Measurements from ENCODE around the gene SOX14.

The SOX14 gene

DNA sequence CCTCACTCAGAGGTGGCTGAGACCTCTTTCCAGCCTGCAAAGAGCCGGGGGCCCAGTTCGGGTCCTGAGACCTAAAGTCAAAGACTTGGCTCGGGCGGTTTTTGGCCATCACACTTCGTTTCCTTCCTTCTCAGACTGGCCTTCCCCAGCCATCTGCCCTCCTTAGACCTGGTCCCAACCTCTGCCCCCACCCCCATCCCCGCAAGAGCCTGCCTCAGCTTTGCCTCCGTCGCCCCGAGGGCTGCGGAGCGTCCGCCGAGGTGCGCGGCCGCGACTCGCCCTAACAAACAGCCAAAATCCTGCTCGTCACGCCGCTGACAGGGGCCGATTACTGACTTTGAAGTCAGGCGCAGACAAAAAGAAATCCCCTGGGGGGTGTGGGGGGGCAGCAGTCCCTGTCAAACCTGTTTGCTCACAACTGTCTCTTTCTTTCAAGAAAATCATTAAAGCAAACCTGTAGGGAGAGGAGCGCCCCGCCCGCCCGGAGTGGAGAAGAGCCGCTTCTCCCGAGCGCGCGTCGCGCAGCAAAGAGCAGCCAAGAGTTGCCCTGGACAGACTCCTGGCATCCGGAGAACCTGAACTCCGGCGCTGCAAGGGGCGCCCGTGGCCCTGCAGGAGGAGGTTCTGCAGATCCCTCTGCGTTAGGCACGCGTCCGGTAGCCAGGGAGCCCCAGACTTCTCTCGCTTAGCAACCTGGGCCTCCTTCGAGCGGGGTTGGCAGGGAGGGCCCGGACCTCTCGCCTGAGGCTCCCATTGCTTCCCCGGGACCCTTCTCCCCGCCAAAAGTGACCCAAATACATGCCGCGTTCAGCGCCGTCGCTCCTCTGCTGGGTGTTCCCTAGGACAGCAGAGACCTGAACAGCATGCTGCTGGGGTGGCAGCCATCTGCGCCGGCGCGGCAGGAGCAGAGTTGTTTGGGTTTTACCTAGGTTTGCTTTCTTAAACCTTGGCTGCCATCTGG lies 4.5 kb downstream of the SOX14 start:
- Histone ChIP-seq H3K9ac (ENCODE audit: low read length) (no peak overlapping the region), H3F3A (ENCODE audit: insufficient read depth, low read length) (no peaks in the 10 kb centered on the region), H3K79me2 (ENCODE audit: insufficient read depth, low read length) (no peaks in the 10 kb centered on the region), H4K20me1 (ENCODE audit: insufficient read depth, low read length) (no peaks in the 10 kb centered on the region), H2AFZ (ENCODE audit: low read length) (no peak overlapping the region), H3K27ac (ENCODE audit: low read depth, low read length, poor library complexity, severe bottlenecking) (no peak overlapping the region), H3K4me2 (ENCODE audit: low read length) (no peak overlapping the region), H3K27me3 (ENCODE audit: insufficient read depth, low read length) (no peaks in the 10 kb centered on the region), H3K4me3 (ENCODE audit: low read depth, low read length, poor library complexity, severe bottlenecking) (no peak overlapping the region), H3K36me3 (ENCODE audit: insufficient read depth, low read length) (no peaks in the 10 kb centered on the region), H3K4me1 (ENCODE audit: insufficient read depth, low read length, severe bottlenecking) (no peaks in the 10 kb centered on the region), H3K9me3 (ENCODE audit: low read length) (no peaks in the 10 kb centered on the region), H3K9me2 (ENCODE audit: low read depth, low read length) (no peaks in the 10 kb centered on the region)
- TF ChIP-seq, protein P1, sequence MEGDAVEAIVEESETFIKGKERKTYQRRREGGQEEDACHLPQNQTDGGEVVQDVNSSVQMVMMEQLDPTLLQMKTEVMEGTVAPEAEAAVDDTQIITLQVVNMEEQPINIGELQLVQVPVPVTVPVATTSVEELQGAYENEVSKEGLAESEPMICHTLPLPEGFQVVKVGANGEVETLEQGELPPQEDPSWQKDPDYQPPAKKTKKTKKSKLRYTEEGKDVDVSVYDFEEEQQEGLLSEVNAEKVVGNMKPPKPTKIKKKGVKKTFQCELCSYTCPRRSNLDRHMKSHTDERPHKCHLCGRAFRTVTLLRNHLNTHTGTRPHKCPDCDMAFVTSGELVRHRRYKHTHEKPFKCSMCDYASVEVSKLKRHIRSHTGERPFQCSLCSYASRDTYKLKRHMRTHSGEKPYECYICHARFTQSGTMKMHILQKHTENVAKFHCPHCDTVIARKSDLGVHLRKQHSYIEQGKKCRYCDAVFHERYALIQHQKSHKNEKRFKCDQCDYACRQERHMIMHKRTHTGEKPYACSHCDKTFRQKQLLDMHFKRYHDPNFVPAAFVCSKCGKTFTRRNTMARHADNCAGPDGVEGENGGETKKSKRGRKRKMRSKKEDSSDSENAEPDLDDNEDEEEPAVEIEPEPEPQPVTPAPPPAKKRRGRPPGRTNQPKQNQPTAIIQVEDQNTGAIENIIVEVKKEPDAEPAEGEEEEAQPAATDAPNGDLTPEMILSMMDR (IDR thresholded peaks at IDR 0.05; ENCODE audit: low read length), result no peak
- TF ChIP-seq EZH2 (IDR thresholded peaks at IDR 0.05; ENCODE audit: borderline replicate concordance, low read length), result no peak

- no peaks in the 10 kb centered on the region for H3K27me3 ChIP-seq (ENCODE audit: insufficient read depth, low read length)
- H2AFZ ChIP-seq (ENCODE audit: low read length), result no peak overlapping the region
- no peak overlapping the region for H3K27ac ChIP-seq (ENCODE audit: low read depth, low read length, poor library complexity, severe bottlenecking)
- H3K79me2 ChIP-seq (ENCODE audit: insufficient read depth, low read length), result no peaks in the 10 kb centered on the region
- H3K4me1 ChIP-seq (ENCODE audit: insufficient read depth, low read length, severe bottlenecking), result no peaks in the 10 kb centered on the region
- TF ChIP-seq EZH2 (IDR thresholded peaks at IDR 0.05; ENCODE audit: borderline replicate concordance, low read length), result no peak
- TF ChIP-seq, protein P1 (IDR thresholded peaks at IDR 0.05; ENCODE audit: low read length), result no peak
- H3K4me3 ChIP-seq (ENCODE audit: low read depth, low read length, poor library complexity, severe bottlenecking), result no peak overlapping the region
- H3K9ac ChIP-seq (ENCODE audit: low read length), result no peak overlapping the region
- H4K20me1 ChIP-seq (ENCODE audit: insufficient read depth, low read length), result no peaks in the 10 kb centered on the region
- no peaks in the 10 kb centered on the region for H3K36me3 ChIP-seq (ENCODE audit: insufficient read depth, low read length)
- H3K9me2 ChIP-seq (ENCODE audit: low read depth, low read length), result no peaks in the 10 kb centered on the region
- H3K4me2 ChIP-seq (ENCODE audit: low read length), result no peak overlapping the region
- H3K9me3 ChIP-seq (ENCODE audit: low read length), result no peaks in the 10 kb centered on the region
- no peaks in the 10 kb centered on the region for H3F3A ChIP-seq (ENCODE audit: insufficient read depth, low read length)
Observed at GRCh38 chr3:137769322-137770065, 5.4 kb downstream of the SOX14 start.

GRCh38 chr3:137770066-137770834 lies 6.1 kb downstream of the SOX14 start:
- H3K27me3 ChIP-seq (ENCODE audit: insufficient read depth, low read length), result no peaks in the 10 kb centered on the region

More at GRCh38 chr3:137770066-137770834, 6.1 kb downstream of the SOX14 start:
- no peaks in the 10 kb centered on the region for H3K9me2 ChIP-seq (ENCODE audit: low read depth, low read length)
- no peaks in the 10 kb centered on the region for H3K4me1 ChIP-seq (ENCODE audit: insufficient read depth, low read length, severe bottlenecking)
- no peak for TF ChIP-seq EZH2 (IDR thresholded peaks at IDR 0.05; ENCODE audit: borderline replicate concordance, low read length)
- TF ChIP-seq, protein P1 (IDR thresholded peaks at IDR 0.05; ENCODE audit: low read length), result no peak
- no peak overlapping the region for H3K4me3 ChIP-seq (ENCODE audit: low read depth, low read length, poor library complexity, severe bottlenecking)
- no peak overlapping the region for H3K4me2 ChIP-seq (ENCODE audit: low read length)
- H3K79me2 ChIP-seq (ENCODE audit: insufficient read depth, low read length), result no peaks in the 10 kb centered on the region
- H3K9me3 ChIP-seq (ENCODE audit: low read length), result no peaks in the 10 kb centered on the region
- no peak overlapping the region for H3K9ac ChIP-seq (ENCODE audit: low read length)
- H2AFZ ChIP-seq (ENCODE audit: low read length), result no peak overlapping the region
- no peaks in the 10 kb centered on the region for H4K20me1 ChIP-seq (ENCODE audit: insufficient read depth, low read length)
- no peaks in the 10 kb centered on the region for H3F3A ChIP-seq (ENCODE audit: insufficient read depth, low read length)
- no peaks in the 10 kb centered on the region for H3K36me3 ChIP-seq (ENCODE audit: insufficient read depth, low read length)
- H3K27ac ChIP-seq (ENCODE audit: low read depth, low read length, poor library complexity, severe bottlenecking), result no peak overlapping the region

Measured in OCI-LY1 (cell line).